Dendritic cell treated with granulocyte-macrophage colony-stimulating factor and Interleukin-4, amounts not matched to agents 40 ng/mL and 50 ng/mL, for 4 days (primary cell): Measurements from ENCODE around the gene TMEM100.

ENCODE experiments used
- H3K27ac Mint-ChIP-seq: one replicate; pipeline ENCODE4 v1.8.0; 2022; ENCODE audit warnings: mild to moderate bottlenecking, mixed read lengths
- H3K27me3 Mint-ChIP-seq: one replicate; pipeline ENCODE4 v1.8.0; 2022; ENCODE audit warnings: mild to moderate bottlenecking, mixed read lengths
- H3K36me3 Mint-ChIP-seq: one replicate; pipeline ENCODE4 v1.8.0; 2022; ENCODE audit warnings: low read depth, mixed read lengths
- H3K4me1 Mint-ChIP-seq: one replicate; pipeline ENCODE4 v1.8.0; 2022; ENCODE audit warnings: low read depth, mixed read lengths
- H3K4me3 Mint-ChIP-seq: one replicate; pipeline ENCODE4 v1.8.0; 2022; ENCODE audit warnings: mild to moderate bottlenecking, moderate library complexity, mixed read lengths
- H3K9me3 Mint-ChIP-seq: one replicate; pipeline ENCODE4 v1.8.0; 2022; ENCODE audit warnings: mixed read lengths
- intact Hi-C: fragments of 100-400 bp; cut with micrococcal nuclease; formaldehyde crosslinking; loops from one replicate; pipeline ENCODE4 v1.15.0; 2022

Gene TMEM100

GRCh38 chr17:55722742-55723487 is at the start of gene TMEM100:
TMEM100 (minus strand) TSS chr17:55722864; CDS start chr17:55721070, 1,794 bp downstream.
- Mint-ChIP-seq H3K27ac (no peak within 1 kb of the TSS), H3K27me3 (peaks cover 32% of the 10 kb centered on the region)

GRCh38 chr17:55772086-55772485 is 49.4 kb upstream of the TMEM100 start:
- Mint-ChIP-seq H3K4me1 (peaks cover 20% of the 10 kb centered on the region), H3K36me3 (peaks cover 66% of the 10 kb centered on the region), H3K4me3 (no peak overlapping the region), H3K27me3 (no peaks in the 10 kb centered on the region), H3K9me3 (no peaks in the 10 kb centered on the region), H3K27ac (no peak overlapping the region)
- intact Hi-C loops = no loop called here

More at GRCh38 chr17:55722742-55723487, at the start of gene TMEM100:
- intact Hi-C loops = no loop called here
- no peak within 1 kb of the TSS for H3K4me3 Mint-ChIP-seq
- no peaks in the 10 kb centered on the region for H3K36me3 Mint-ChIP-seq
- no peaks in the 10 kb centered on the region for H3K9me3 Mint-ChIP-seq
- H3K4me1 Mint-ChIP-seq = peaks cover 6% of the 10 kb centered on the region

GRCh38 chr17:55770196-55770870 is 47.7 kb upstream of the TMEM100 start:
- no peak overlapping the region for H3K27ac Mint-ChIP-seq
- no peak overlapping the region for H3K4me3 Mint-ChIP-seq
- intact Hi-C loops = loop anchor here (1.0 to 2.0 kb wide), 2 partner anchors 170 to 244 kb away; no protein-coding TSS in a partner anchor
- H3K27me3 Mint-ChIP-seq = no peaks in the 10 kb centered on the region
- H3K9me3 Mint-ChIP-seq = no peaks in the 10 kb centered on the region
- H3K36me3 Mint-ChIP-seq = peaks cover 49% of the 10 kb centered on the region
- peaks cover 16% of the 10 kb centered on the region for H3K4me1 Mint-ChIP-seq

GRCh38 chr17:55769625-55770000 is 46.9 kb upstream of the TMEM100 start:
- Mint-ChIP-seq H3K4me3 (no peak overlapping the region), H3K27ac (no peak overlapping the region), H3K36me3 (peaks cover 41% of the 10 kb centered on the region), H3K9me3 (no peaks in the 10 kb centered on the region), H3K27me3 (no peaks in the 10 kb centered on the region), H3K4me1 (peaks cover 18% of the 10 kb centered on the region)
- intact Hi-C loops = no loop called here

- Mint-ChIP-seq H3K9me3 (peaks cover 3% of the 10 kb centered on the region), H3K27me3 (no peaks in the 10 kb centered on the region), H3K36me3 (peaks cover 36% of the 10 kb centered on the region), H3K4me3 (no peak overlapping the region), H3K27ac (no peak overlapping the region), H3K4me1 (peaks cover 22% of the 10 kb centered on the region)
- intact Hi-C loops = no loop called here
These were observed 46.4 kb upstream of the TMEM100 start for GRCh38 chr17:55768936-55769624.

GRCh38 chr17:55765472-55765871 is 42.8 kb upstream of the TMEM100 start:
- intact Hi-C loops = no loop called here
- Mint-ChIP-seq H3K27me3 (no peaks in the 10 kb centered on the region), H3K9me3 (peaks cover 7% of the 10 kb centered on the region), H3K4me3 (no peak overlapping the region), H3K27ac (no peak overlapping the region), H3K4me1 (peaks cover 29% of the 10 kb centered on the region), H3K36me3 (peaks cover 7% of the 10 kb centered on the region)

GRCh38 chr17:55764610-55765009 is 41.9 kb upstream of the TMEM100 start:
- Mint-ChIP-seq H3K4me1 (peaks cover 22% of the 10 kb centered on the region), H3K27ac (no peak overlapping the region), H3K9me3 (peaks cover 7% of the 10 kb centered on the region), H3K4me3 (no peak overlapping the region), H3K27me3 (no peaks in the 10 kb centered on the region), H3K36me3 (peaks cover 7% of the 10 kb centered on the region)
- intact Hi-C loops = no loop called here

GRCh38 chr17:55763856-55764255 is 41.2 kb upstream of the TMEM100 start:
- peaks cover 7% of the 10 kb centered on the region for H3K9me3 Mint-ChIP-seq

GRCh38 chr17:55762086-55762858 is 39.6 kb upstream of the TMEM100 start:
- H3K27me3 Mint-ChIP-seq = no peaks in the 10 kb centered on the region

More at GRCh38 chr17:55763856-55764255, 41.2 kb upstream of the TMEM100 start:
- no peak overlapping the region for H3K4me3 Mint-ChIP-seq
- H3K27me3 Mint-ChIP-seq = no peaks in the 10 kb centered on the region
- intact Hi-C loops = no loop called here
- H3K27ac Mint-ChIP-seq = no peak overlapping the region
- H3K4me1 Mint-ChIP-seq = peaks cover 16% of the 10 kb centered on the region
- peaks cover 7% of the 10 kb centered on the region for H3K36me3 Mint-ChIP-seq

GRCh38 chr17:55760643-55761355 is 38.1 kb upstream of the TMEM100 start:
- Mint-ChIP-seq H3K4me1 (peaks cover 17% of the 10 kb centered on the region), H3K36me3 (no peaks in the 10 kb centered on the region), H3K9me3 (peaks cover 7% of the 10 kb centered on the region), H3K27ac (no peak overlapping the region), H3K27me3 (no peaks in the 10 kb centered on the region), H3K4me3 (no peak overlapping the region)
- intact Hi-C loops = no loop called here

More at GRCh38 chr17:55762086-55762858, 39.6 kb upstream of the TMEM100 start:
- Mint-ChIP-seq H3K4me3 (no peak overlapping the region), H3K27ac (no peak overlapping the region), H3K9me3 (peaks cover 7% of the 10 kb centered on the region), H3K36me3 (no peaks in the 10 kb centered on the region), H3K4me1 (peaks cover 16% of the 10 kb centered on the region)
- intact Hi-C loops = no loop called here

- intact Hi-C loops = loop anchor here (10.0 kb wide), 1 partner anchor 783 kb away; no protein-coding TSS in a partner anchor
- Mint-ChIP-seq H3K9me3 (no peaks in the 10 kb centered on the region), H3K36me3 (peaks cover 15% of the 10 kb centered on the region), H3K4me1 (peaks cover 10% of the 10 kb centered on the region), H3K27me3 (no peaks in the 10 kb centered on the region), H3K4me3 (no peak overlapping the region), H3K27ac (no peak overlapping the region)
These were observed 35.5 kb upstream of the TMEM100 start for GRCh38 chr17:55758171-55758570.

GRCh38 chr17:55757659-55758058 is 35.0 kb upstream of the TMEM100 start:
- Mint-ChIP-seq H3K4me3 (no peak overlapping the region), H3K27me3 (no peaks in the 10 kb centered on the region), H3K9me3 (no peaks in the 10 kb centered on the region), H3K27ac (no peak overlapping the region), H3K36me3 (peaks cover 15% of the 10 kb centered on the region), H3K4me1 (peaks cover 10% of the 10 kb centered on the region)
- intact Hi-C loops = loop anchor here (10.0 kb wide), 1 partner anchor 783 kb away; no protein-coding TSS in a partner anchor

- Mint-ChIP-seq H3K27me3 (no peaks in the 10 kb centered on the region), H3K36me3 (peaks cover 16% of the 10 kb centered on the region), H3K4me3 (no peak overlapping the region), H3K27ac (no peak overlapping the region), H3K4me1 (peaks cover 15% of the 10 kb centered on the region), H3K9me3 (no peaks in the 10 kb centered on the region)
- intact Hi-C loops = loop anchor here (10.0 kb wide), 1 partner anchor 782 kb away; no protein-coding TSS in a partner anchor
These were observed 34.0 kb upstream of the TMEM100 start for GRCh38 chr17:55756689-55757088.
